ENCODE results near the gene ZBTB20.

GRCh38 chr3:114672692-114673447 is 474.2 kb downstream of the ZBTB20 start:
- TF ChIP-seq, protein P1, sequence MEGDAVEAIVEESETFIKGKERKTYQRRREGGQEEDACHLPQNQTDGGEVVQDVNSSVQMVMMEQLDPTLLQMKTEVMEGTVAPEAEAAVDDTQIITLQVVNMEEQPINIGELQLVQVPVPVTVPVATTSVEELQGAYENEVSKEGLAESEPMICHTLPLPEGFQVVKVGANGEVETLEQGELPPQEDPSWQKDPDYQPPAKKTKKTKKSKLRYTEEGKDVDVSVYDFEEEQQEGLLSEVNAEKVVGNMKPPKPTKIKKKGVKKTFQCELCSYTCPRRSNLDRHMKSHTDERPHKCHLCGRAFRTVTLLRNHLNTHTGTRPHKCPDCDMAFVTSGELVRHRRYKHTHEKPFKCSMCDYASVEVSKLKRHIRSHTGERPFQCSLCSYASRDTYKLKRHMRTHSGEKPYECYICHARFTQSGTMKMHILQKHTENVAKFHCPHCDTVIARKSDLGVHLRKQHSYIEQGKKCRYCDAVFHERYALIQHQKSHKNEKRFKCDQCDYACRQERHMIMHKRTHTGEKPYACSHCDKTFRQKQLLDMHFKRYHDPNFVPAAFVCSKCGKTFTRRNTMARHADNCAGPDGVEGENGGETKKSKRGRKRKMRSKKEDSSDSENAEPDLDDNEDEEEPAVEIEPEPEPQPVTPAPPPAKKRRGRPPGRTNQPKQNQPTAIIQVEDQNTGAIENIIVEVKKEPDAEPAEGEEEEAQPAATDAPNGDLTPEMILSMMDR (IDR thresholded peaks at IDR 0.05; ENCODE audit: low read depth, low read length, poor library complexity, severe bottlenecking): no peak
- TF ChIP-seq EZH2phosphoT487 (IDR thresholded peaks at IDR 0.05; ENCODE audit: borderline replicate concordance, low read length): no peak
